Brain pericyte (primary cell): ENCODE measurements around the gene IGSF9.

Experiments used
- DNase-seq: peaks from one replicate; pipeline ENCODE4 v3.0.0-alpha.2; 2012; ENCODE audit warnings: low read depth, low spot score

IGSF9 gene, protein sequence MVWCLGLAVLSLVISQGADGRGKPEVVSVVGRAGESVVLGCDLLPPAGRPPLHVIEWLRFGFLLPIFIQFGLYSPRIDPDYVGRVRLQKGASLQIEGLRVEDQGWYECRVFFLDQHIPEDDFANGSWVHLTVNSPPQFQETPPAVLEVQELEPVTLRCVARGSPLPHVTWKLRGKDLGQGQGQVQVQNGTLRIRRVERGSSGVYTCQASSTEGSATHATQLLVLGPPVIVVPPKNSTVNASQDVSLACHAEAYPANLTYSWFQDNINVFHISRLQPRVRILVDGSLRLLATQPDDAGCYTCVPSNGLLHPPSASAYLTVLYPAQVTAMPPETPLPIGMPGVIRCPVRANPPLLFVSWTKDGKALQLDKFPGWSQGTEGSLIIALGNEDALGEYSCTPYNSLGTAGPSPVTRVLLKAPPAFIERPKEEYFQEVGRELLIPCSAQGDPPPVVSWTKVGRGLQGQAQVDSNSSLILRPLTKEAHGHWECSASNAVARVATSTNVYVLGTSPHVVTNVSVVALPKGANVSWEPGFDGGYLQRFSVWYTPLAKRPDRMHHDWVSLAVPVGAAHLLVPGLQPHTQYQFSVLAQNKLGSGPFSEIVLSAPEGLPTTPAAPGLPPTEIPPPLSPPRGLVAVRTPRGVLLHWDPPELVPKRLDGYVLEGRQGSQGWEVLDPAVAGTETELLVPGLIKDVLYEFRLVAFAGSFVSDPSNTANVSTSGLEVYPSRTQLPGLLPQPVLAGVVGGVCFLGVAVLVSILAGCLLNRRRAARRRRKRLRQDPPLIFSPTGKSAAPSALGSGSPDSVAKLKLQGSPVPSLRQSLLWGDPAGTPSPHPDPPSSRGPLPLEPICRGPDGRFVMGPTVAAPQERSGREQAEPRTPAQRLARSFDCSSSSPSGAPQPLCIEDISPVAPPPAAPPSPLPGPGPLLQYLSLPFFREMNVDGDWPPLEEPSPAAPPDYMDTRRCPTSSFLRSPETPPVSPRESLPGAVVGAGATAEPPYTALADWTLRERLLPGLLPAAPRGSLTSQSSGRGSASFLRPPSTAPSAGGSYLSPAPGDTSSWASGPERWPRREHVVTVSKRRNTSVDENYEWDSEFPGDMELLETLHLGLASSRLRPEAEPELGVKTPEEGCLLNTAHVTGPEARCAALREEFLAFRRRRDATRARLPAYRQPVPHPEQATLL

DNA sequence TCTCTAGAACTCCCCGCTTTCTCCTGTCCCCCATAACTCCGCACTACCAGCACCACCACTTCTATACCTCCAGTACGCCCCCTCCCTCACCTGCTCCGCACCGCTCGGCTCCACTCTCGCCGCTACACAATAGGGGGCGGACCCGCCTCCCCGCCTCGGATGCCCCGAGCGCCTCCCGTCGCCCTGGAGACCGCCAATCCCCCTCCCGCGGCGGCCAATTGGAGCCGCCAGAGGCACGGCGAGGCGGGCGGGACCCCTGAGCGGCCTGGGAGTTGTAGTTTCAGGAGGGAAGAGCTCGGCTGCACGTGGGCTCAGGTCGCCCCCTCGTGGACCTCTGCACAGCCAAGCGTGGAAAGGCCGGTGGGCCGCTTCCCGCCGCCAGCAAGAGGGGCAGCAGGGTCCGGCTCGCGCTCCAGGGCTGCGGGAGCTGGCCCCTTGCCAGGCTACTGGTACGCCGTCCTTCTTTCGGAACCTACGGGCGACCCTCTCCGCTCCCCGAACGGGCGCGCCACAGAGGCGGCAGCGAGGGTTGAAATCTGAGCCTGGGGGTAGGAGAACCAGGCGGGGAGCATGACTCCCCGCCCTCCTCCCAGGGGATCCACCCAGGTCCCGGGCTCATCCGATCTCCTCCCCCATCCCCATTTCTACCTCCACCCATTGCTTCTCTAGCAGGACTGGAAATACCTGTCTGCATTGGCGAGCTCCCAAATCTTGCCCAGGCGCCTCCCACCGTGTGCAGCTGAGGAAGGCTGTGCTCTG, at the start of gene IGSF9:
TSS of gene IGSF9 (minus strand) at position 131 of the 759 bp plus-strand sequence. CDS start 2,159 bp downstream, outside the sequence.
- no peak for DNase-seq

DNA sequence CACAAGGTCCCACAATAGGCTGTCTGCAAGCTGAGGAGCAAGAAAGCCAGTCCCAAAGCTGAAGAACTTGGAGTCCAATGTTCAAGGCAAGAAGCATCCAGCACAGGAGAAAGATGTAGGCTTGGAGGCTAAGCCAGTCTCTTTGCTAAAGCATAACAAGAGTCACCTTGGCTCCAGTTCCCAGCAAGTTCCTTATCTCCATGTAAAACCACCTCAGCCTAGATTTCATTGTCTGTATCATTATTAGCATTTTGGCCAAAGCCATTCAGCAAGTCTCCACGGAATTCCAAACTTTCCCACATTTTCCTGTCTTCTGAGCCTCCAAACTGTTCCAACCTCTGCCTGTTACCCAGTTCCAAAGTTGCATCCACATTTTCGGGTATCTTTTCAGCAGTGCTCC, 49.5 kb upstream of the IGSF9 start:
- no peak for DNase-seq

DNA sequence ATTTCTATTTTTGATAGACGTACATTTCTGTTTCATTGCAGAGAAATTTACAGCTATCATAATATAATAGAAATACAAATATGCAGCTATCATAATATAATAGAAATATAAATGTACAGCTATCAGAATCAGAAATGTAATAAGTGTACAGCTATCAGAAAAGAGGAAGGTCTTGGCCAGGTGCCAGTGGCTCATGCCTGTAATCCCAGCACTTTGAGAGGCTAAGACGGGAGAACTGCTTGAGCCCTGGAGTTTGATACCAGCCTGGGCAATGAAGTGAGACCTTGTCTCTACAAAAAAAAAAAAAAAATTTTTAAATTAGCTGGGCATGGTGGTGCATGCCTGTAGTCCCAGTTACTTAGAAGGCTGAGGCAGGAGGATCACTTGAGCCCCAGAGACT, 48.5 kb upstream of the IGSF9 start:
- no peak for DNase-seq

DNA sequence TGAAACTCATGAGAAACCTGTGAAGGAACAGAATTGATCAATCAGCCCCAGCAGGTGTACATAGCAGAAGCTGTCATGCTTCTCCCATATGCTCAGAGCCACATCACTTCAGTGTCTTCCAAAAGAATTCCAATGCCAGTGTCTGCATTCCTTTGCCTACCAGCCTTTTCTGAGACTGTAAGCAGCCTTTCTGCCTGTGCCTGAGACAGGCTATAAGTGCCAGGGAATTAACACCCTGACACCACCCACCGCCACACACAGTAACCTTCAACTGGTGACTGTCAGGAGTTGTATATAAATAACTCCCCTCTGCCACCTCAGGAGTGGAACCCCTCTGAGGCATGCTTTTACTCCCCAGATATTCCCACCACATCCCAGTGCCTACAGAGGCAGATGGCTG, 46.7 kb upstream of the IGSF9 start:
- no peak for DNase-seq

DNA sequence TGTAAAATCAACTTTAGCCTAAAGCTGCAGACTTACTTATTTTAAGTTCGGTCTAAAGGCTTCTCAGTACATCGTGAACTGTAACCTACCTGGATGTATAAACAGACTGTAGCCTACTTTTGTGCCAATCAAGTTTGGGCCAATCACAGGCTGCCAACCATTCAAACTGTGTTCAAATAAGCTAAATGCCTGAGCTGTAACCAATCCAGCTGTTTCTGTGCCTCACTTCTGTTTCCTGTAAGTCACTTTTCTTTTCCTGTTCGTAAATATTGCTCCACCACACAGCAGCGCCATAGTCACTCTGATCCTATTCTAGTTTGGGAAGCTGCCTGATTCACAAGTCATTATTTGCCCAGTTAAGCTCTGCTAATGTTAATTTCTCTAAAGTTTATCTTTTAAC, 46.1 kb upstream of the IGSF9 start:
- DNase-seq = no peak

DNA sequence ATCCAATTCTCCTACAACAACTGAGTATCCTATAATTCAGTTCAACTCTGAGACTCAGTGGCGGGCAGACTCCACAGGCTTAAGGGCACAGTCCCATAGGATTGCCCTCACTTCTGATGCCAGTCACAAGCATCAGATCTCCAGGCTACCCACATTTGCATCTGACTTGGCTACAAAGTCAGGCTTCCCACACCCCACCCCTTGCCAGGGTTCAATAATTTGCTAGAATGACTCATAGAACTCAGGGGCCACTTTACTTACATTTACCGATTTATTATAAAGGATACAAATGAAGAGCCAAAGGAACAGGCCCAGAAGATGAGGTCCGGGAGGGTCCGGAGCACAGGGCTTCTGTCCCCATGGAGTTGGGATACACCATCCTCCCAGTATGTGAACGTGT, 44.6 kb upstream of the IGSF9 start:
- no peak for DNase-seq

DNA sequence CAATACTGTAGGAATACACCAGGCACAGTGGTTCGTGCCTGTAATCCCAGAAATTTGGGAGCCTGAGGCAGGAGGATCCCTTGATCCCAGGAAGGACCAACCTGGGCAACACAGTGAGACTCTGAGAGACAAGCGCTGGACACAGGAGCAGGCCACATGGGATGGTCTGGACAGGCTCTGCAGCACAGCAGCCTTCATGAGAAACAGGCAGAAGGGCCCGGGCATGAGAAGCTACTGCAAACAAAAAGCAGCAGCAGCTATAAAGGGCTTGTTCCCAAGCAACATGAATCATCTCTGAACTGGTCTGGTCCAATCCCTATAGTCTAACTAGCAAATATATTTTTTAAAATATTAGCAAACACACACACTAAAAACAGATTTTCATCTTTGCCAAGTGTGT, 44.2 kb upstream of the IGSF9 start:
- no peak for DNase-seq

DNA sequence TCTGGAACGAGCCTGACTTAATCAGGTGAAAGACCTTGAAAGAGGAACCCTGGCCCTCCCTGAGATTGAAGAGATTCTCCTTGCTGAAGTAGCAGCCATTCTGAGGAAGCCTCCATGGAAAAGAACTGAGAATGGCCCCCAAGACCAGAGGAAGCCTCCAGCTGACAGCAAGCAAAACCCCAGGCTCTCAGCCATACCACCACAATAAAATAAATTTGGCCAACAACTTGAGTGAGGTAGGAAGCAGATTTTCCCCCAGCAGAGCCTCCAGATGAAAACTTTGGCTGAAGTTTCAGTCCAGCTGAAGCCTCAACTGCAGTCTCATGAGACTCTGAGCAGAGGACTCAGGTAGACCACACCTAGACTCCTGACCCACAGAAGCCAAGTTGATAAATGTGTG, 42.6 kb upstream of the IGSF9 start:
- DNase-seq = no peak

DNA sequence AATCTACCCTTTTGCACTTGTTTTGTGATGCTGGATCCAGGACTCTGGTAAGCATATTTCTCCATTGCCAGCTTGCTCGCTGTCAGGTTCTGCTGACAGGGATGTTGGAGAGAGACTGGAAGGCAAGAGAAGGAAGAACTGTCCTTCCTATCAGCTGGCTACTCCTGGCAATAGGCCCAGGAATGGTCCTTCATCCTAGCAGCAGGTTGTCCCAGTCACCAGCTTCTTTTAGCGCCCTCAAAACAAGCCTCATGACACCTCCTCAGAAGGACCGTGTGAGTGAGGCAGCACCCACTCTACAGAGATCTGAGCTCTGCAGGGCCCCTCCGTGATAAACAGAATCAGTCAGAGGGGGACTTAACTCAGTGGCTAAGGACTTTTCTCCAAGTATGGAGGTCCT, 41.8 kb upstream of the IGSF9 start:
- DNase-seq = no peak

DNA sequence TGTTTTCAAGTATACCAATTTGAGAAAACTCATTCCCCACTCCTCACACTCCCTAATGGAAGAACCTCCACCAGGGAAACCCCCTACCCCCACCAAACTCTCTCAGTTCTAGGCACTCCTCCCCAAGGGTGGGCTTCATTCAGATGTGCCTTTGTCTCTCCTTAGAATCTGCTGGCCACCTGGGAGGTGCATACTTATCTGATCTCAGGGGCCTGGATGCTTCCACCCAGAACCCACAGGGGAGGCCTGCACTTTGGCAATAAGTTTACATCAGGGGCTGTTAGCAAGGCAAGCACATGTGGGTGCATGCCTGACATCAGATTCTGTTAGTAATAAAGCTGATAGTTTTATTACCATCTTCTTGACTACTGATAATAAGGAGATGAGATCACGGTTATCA, 41.1 kb upstream of the IGSF9 start:
- no peak for DNase-seq

DNA sequence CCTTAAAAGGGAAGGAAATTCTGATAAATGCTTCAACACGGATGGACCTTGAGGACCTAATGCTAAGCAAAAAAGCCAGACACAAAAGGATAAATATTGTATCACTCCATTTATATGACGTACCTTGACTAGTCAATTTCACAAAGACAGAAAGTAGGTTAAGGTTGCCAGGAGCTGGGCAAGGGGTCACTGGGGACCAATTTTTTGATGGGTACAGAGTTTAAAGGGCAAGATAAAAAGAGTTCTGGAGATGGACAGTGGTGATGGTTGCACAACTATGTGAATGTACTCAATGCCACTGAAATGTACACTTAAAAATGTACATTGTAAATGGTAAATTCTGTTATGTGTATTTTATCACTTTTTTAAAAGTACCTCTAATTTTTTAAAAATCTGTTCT, 40.7 kb upstream of the IGSF9 start:
- no peak for DNase-seq

DNA sequence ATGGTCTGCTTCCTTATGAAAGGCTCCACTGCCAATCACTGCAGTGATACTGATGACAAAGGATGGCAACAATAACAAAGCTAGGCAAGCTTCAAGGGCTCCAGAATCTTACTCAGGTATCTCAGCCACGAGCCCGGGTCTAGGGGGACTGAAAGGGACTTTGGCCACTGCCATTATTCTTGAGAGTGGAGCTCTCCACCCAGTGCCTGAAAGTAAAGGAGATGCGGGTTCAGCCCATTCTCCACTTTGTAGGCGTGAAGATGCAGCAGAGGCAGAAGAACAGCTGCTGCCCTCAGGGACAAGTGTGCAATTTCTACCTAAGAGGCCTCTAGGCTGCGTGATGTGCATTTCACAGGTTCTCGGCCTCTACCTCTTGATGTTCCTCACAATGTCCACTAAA, 40.1 kb upstream of the IGSF9 start:
- DNase-seq = no peak

DNA sequence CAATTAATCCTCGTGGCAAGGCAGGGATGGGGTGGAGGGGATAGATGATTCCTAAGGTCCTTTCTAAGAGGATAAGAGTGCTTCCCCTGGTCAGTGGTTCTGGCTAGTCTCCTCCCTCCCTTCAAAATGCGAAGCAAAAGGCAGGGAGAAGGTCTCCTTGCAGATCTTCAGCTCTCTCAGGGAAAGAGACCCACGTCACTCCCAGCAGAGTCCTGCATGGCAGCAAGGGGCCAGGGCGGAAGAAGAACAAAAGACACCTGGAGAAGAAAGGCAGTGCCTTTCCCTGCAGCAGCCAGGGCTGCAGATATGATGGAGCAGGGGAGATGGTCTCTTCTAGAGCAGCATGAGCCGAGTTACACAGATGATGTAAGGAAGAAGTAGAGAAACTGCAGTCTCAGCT, 38.3 kb upstream of the IGSF9 start:
- no peak for DNase-seq

DNA sequence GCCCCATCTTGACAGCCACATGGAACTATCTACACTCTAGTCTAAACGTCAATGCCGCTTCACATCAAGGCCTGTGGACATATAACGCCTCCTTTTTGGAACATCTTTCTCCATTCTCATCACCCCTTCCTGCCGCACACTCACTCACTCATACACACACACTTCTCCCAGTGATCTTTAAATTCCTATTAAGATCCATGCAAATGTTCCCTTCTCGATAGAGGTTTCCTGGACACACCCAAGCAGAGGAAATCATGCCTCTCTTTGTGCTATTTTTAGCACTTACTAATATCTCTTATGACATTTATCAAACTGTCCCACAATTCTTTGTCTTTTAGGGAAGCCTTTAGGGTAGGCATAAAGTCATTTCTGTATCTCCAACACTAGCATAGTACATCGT, 36.9 kb upstream of the IGSF9 start:
- DNase-seq = no peak

DNA sequence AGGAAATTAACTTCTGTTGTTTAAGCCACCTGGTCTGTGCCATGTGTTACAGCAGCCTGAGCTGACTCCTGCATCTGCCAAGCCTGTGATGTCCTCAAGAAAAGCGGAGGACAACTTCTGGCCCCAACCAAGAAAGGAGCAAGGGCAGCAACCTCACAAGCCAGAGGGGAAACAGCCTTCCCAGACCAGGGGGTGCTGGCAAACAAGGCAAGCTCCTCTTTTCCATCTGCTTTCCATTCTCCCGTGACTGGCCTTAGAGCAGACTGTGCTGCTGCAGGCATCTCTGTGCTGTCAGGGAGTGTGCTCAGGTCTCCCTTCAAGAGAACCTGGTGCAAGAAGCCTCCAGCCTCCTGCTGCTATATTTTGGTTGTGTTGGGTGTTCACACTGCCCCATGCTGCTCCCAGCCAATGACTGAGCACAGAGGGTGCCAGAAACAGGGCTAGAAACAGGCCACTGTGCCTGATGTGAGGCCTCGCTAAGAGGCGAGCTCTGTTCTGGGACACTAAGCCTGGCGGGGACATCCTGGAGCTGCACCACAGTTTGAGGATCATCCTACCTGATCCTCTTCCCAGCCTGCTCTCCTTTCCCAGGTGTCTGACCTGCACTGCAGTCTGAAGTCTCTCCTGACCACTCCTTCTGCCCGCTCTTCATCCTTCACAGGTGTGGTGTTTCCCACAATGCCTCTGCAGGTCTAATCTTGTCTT, 36.1 kb upstream of the IGSF9 start:
- DNase-seq = no peak

DNA sequence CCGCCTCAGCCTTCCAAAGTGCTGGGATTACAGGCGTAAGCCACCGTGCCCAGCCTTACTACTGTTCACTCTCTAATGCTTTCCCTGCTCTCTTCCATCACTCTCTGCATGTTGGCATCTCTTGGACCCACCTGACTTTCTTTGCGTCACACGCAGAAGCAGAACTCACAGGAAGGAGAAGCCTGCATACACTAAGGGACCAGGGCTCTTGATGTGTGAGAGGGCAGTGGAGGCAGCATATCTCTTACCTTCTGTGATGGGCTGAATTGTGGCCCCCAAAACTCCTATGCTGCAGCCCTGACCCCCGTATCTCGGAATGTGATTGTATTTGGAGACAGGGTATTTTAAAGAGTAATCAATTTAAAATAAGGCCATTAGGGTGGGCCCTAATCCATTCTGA, 35.4 kb upstream of the IGSF9 start:
- DNase-seq = no peak

DNA sequence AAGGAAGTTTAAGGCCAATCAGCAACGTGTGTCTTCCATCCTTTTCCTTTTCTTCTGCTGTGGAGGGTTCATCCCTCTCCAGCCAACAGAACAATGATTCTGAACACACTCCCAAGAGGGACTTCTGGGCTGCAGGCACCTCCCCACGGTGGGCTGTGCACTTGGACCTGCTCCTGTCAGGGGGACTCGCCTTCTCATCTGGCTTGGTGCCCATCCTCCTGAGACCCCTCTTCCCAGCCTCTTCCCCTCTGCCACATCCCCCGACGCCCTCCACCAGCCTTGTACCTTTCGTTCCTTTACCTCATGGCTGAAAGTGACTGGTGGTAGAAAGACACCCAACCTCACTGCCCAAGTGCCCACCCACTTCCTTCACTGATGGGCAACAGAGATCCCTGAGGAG, 34.7 kb upstream of the IGSF9 start:
- no peak for DNase-seq

DNA sequence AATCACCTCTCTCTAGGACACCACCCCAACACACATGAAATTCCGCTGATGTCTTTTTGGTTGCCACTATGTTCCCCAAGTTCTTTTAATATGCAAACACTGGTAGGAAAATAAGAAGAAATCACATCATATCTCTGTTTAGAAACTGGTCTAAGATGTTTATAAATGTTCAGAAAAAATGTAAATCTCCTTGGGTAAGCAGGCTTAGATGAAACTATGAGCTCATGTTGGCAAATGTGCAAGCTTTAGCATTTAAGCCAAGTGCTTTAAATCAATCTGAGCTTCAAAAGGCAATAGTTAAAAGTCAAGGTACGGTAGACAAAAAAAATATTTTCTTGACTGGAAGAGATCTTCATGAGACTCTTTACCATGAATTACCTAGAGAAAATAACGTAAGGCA, 33.8 kb upstream of the IGSF9 start:
- DNase-seq = no peak

DNA sequence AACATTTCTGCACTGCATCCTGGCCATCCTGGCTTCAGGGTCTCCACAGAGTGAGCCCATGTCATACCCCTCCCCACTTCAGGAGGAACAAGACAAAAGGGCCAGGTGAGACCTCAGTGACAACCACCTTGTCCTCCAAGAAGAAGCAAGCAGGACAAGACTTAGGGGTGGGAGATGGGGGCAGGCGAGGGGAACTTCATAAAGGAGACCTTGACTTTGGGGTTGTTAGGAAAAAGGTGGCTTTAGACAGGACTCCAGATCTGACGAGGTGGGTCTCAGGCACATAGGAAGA, 32.6 kb upstream of the IGSF9 start:
- DNase-seq = no peak

DNA sequence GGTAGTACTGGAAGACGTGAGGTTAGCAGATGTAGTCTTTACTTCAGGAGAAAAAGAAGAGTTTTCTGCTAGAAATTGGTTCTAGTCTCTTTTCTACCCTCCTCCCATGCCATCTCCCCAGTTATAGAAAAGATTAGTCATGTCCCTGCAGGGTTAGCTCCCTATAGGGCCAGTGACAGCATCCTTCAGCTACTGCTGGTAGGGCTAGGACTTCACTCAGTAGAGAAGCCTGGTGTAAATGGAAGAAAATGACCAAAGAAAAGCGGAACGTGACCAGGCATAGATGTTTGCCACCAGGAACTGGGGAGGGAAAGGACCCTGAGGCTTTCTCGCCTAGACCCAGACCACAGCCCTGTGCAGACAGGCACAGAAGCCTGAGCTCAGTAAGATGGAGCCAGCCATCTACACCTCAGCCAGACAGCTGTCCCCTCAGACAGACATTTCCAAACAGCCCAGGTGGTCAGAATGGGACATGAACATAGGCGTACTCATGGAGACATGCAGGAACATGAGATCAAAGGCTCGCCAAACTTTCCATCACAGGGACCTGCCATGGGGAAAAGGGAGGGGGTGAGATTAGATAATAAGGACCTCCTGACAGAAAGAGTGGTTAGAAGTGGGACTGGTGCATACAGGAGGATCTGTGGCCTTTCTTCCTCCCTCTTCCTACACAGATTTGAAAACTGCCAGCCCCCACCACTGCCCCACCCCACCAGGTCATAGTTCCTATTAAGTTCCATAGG, 32.1 kb upstream of the IGSF9 start:
- DNase-seq = no peak
